Natural killer cell treated with Interleukin-12 subunit alpha and Interleukin-12 subunit beta and Interleukin-15 and Interleukin-18, amount 100 ng/mL, for 72 hours (primary cell): Measurements from ENCODE around the gene TRIM56. TPM values are rescaled to one million over a fixed set of nuclear protein-coding genes. Genes with fewer than 3 reads are reported as not detected.
"Not testable (repeated sequence)": the region's sequence is repeated elsewhere in the genome, so short reads cannot be mapped to it uniquely, and the experiment has no call there.

Experiments
- ATAC-seq, 2 donors: fragments of 150-1000 bp; cut with Tn5 transposase in 1 of 2; sonication (Bioruptor Pico), chemical (Tn5 transposase) in 1 of 2; 2 replicates each; pipeline ENCODE4 v1.10.0; 2021
- DNase-seq: peaks from one replicate; pipeline ENCODE4 v3.0.0; 2022; ENCODE audit warnings: low spot score
- H3K27ac Mint-ChIP-seq, 2 donors: 1 replicate in 1 of 2; 2 replicates in 1 of 2; pipeline ENCODE4 v1.8.0; 2022; ENCODE audit warnings: mixed read lengths in 2 of 2, mild to moderate bottlenecking in 1 of 2, moderate library complexity in 1 of 2
- H3K27me3 Mint-ChIP-seq, 2 donors: 1 replicate in 1 of 2; 2 replicates in 1 of 2; pipeline ENCODE4 v1.8.0; 2022; ENCODE audit warnings: mixed read lengths in 2 of 2
- H3K36me3 Mint-ChIP-seq: one replicate; pipeline ENCODE4 v1.8.0; 2022; ENCODE audit warnings: mixed read lengths
- H3K4me1 Mint-ChIP-seq, 2 donors: 1 replicate in 1 of 2; 2 replicates in 1 of 2; pipeline ENCODE4 v1.8.0; 2022; ENCODE audit warnings: low read depth in 2 of 2, mixed read lengths in 2 of 2, mild to moderate bottlenecking in 1 of 2
- H3K4me3 Mint-ChIP-seq: one replicate; pipeline ENCODE4 v1.8.0; 2022; ENCODE audit warnings: mixed read lengths
- H3K9me3 Mint-ChIP-seq: 2 replicates; pipeline ENCODE4 v1.8.0; 2022; ENCODE audit warnings: mixed read lengths
- total RNA-seq, 2 donors: library from RNA; stranded (reverse); gene quantifications; one replicate each; pipeline ENCODE4 v1.2.3, GENCODE V29; 2022

TRIM56 gene
- total RNA-seq, 2 donors from 2014 or later: 54.8 to 73.7 TPM

DNA sequence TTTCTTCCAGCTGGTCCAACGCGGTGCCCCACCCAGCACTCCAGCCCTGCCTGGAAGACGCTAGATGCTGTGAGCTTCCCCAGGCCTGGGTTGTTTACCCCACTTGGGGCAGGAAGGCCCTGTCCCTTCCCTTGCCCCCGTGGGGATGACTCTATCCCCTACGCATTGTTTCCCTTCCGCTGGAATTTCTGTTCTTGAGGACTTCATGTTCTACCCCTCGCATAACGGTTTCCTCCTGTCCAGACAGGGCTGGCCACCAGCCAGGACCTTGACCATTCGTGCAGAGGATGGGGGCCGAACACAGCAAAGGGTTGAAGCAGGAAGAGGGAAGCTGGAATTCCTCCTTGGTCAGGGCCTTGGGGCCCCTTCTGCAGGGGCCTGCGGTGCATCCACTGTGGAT lies 27.0 kb downstream of the TRIM56 start:
- Mint-ChIP-seq H3K27me3 (no peaks in the 10 kb centered on the region), H3K9me3 (no peaks in the 10 kb centered on the region), H3K36me3 (no peaks in the 10 kb centered on the region), H3K4me1 (no peaks in the 10 kb centered on the region), H3K27ac (no peak overlapping the region), H3K4me3 (no peak overlapping the region)
- DNase-seq (no peak), ATAC-seq (no peak)

DNA sequence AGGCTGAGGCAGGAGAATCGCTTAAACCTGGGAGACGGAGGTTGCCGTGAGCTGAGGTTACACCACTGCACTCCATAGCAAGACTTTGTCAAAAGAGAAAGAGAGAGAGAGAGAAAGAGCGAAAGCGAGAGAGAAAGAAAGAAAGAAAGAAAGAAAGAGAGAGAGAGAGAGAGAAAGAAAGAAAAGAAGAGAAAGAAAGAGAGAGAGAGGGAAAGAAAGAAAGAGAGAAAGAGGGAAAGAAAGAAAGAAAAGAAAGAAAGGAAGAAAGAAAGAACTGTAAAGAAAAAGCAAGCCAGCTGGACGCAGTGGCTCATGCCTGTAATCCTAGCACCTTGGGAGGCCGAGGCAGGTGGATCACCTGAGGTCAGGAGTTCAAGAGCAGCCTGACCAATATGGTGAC lies 27.9 kb downstream of the TRIM56 start:
- H3K4me3 Mint-ChIP-seq, H3K36me3 Mint-ChIP-seq, ATAC-seq: not testable (repeated sequence)

DNA sequence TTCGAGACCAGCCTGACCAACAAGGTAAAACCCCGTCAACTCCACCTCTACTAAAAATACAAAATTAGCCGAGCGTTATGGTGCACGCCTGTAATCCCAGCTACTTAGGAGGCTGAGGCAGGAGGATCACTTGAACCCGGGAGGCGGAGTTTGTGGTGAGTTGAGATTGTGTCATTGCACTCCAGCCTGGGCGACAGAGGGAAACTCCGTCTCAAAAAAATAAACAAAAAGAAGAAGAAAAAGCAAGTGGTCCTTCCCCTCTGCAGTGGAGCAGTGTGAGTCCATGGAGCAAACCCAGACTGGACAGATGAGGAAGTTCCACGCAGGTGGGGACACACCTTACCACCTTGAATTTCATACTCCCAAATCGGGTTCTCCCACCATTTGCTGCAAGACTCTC lies 28.6 kb downstream of the TRIM56 start:
- H3K36me3 Mint-ChIP-seq: no peaks in the 10 kb centered on the region
- H3K27me3 Mint-ChIP-seq: peaks cover 0 to under 1% of the 10 kb centered on the region in 2 donors
- no peak for DNase-seq
- H3K4me3 Mint-ChIP-seq: no peak overlapping the region
- no peak overlapping the region for H3K27ac Mint-ChIP-seq
- ATAC-seq: no peak
- no peaks in the 10 kb centered on the region for H3K9me3 Mint-ChIP-seq
- H3K4me1 Mint-ChIP-seq: no peaks in the 10 kb centered on the region

More for the DNA sequence above, 27.9 kb downstream of the TRIM56 start:
- not testable (repeated sequence) for H3K9me3 Mint-ChIP-seq, H3K4me1 Mint-ChIP-seq, H3K27ac Mint-ChIP-seq, H3K27me3 Mint-ChIP-seq, DNase-seq

GRCh38 chr7:101114492-101114891 lies 29.2 kb downstream of the TRIM56 start:
- Mint-ChIP-seq H3K4me3 (no peak overlapping the region), H3K36me3 (no peaks in the 10 kb centered on the region), H3K9me3 (no peaks in the 10 kb centered on the region), H3K27me3 (peaks cover 0 to 2% of the 10 kb centered on the region in 2 donors), H3K27ac (no peak overlapping the region), H3K4me1 (no peaks in the 10 kb centered on the region)
- no peak for DNase-seq
- no peak for ATAC-seq

GRCh38 chr7:101115215-101115614 lies 29.9 kb downstream of the TRIM56 start:
- H3K36me3 Mint-ChIP-seq: no peaks in the 10 kb centered on the region
- ATAC-seq: no peak
- H3K4me3 Mint-ChIP-seq: no peak overlapping the region
- no peak overlapping the region for H3K27ac Mint-ChIP-seq
- H3K27me3 Mint-ChIP-seq: peaks cover 0 to 2% of the 10 kb centered on the region in 2 donors
- no peaks in the 10 kb centered on the region for H3K9me3 Mint-ChIP-seq
- H3K4me1 Mint-ChIP-seq: no peaks in the 10 kb centered on the region
- DNase-seq: no peak

DNA sequence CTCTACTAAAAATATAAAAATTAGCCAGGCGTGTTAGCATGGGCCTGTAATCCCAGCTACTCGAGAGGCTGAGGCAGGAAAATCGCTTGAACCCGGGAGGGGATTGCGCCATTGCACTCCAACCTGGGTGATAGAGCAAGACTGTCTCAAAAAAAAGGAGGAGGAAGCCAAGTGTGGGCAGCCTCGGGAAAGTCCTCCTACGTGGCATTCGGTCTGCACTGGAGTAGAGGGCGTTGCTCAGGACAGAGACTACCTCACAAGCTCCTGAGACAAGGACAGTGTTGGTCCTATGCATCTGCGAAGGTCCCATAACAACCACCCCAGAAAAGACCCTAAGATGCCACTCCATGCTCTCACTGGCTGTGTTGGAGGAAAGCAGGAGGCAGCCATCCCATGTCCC lies 31.6 kb downstream of the TRIM56 start:
- H3K9me3 Mint-ChIP-seq: no peaks in the 10 kb centered on the region
- H3K27me3 Mint-ChIP-seq: peaks cover 7 to 10% of the 10 kb centered on the region in 2 donors
- no peaks in the 10 kb centered on the region for H3K36me3 Mint-ChIP-seq
- H3K27ac Mint-ChIP-seq: no peak overlapping the region
- ATAC-seq (peak in 1 of 2 donors; percentile 13), DNase-seq (no peak)
- H3K4me1 Mint-ChIP-seq: peaks cover under 1 to 2% of the 10 kb centered on the region in 2 donors
- no peak overlapping the region for H3K4me3 Mint-ChIP-seq

GRCh38 chr7:101118856-101119255 lies 33.6 kb downstream of the TRIM56 start:
- no peaks in the 10 kb centered on the region for H3K36me3 Mint-ChIP-seq
- H3K27ac Mint-ChIP-seq: no peak overlapping the region
- peaks cover 8 to 9% of the 10 kb centered on the region in 2 donors for H3K4me1 Mint-ChIP-seq
- H3K27me3 Mint-ChIP-seq: peaks cover 15 to 21% of the 10 kb centered on the region in 2 donors
- H3K4me3 Mint-ChIP-seq: no peak overlapping the region
- DNase-seq: no peak
- no peaks in the 10 kb centered on the region for H3K9me3 Mint-ChIP-seq
- ATAC-seq: no peak

GRCh38 chr7:101119876-101120275 lies 34.6 kb downstream of the TRIM56 start:
- DNase-seq (no peak), ATAC-seq (no peak)
- H3K4me3 Mint-ChIP-seq: no peak overlapping the region
- H3K4me1 Mint-ChIP-seq: peaks cover 14% of the 10 kb centered on the region in 2 donors
- H3K9me3 Mint-ChIP-seq: no peaks in the 10 kb centered on the region
- no peaks in the 10 kb centered on the region for H3K36me3 Mint-ChIP-seq
- no peak overlapping the region for H3K27ac Mint-ChIP-seq
- peaks cover 20 to 21% of the 10 kb centered on the region in 2 donors for H3K27me3 Mint-ChIP-seq

- Mint-ChIP-seq H3K4me1 (peaks cover 18% of the 10 kb centered on the region in 2 donors), H3K27ac (no peak overlapping the region), H3K4me3 (no peak overlapping the region), H3K36me3 (no peaks in the 10 kb centered on the region), H3K9me3 (no peaks in the 10 kb centered on the region), H3K27me3 (peaks cover 21% of the 10 kb centered on the region in 2 donors)
- no peak for DNase-seq
- no peak for ATAC-seq
These were observed 35.0 kb downstream of the TRIM56 start for GRCh38 chr7:101120315-101120714.

GRCh38 chr7:101121631-101121990 lies 36.3 kb downstream of the TRIM56 start:
- peak overlapping the region; percentile 53 for H3K4me3 Mint-ChIP-seq
- peak overlapping the region in 1 of 2 donors; percentile 67 for H3K27ac Mint-ChIP-seq
- H3K4me1 Mint-ChIP-seq: peaks cover 28 to 30% of the 10 kb centered on the region in 2 donors
- H3K9me3 Mint-ChIP-seq, H3K36me3 Mint-ChIP-seq, DNase-seq, ATAC-seq: not testable (repeated sequence)
- H3K27me3 Mint-ChIP-seq: peaks cover 21 to 27% of the 10 kb centered on the region in 2 donors

- DNase-seq (no peak), ATAC-seq (no peak)
- H3K27me3 Mint-ChIP-seq: peaks cover 21 to 27% of the 10 kb centered on the region in 2 donors
- H3K27ac Mint-ChIP-seq: peak overlapping the region in 1 of 2 donors; percentile 67
- H3K36me3 Mint-ChIP-seq: no peaks in the 10 kb centered on the region
- peaks cover 34 to 36% of the 10 kb centered on the region in 2 donors for H3K4me1 Mint-ChIP-seq
- no peaks in the 10 kb centered on the region for H3K9me3 Mint-ChIP-seq
- peak overlapping the region; percentile 53 for H3K4me3 Mint-ChIP-seq
These were observed 37.0 kb downstream of the TRIM56 start for GRCh38 chr7:101121991-101122932.

DNA sequence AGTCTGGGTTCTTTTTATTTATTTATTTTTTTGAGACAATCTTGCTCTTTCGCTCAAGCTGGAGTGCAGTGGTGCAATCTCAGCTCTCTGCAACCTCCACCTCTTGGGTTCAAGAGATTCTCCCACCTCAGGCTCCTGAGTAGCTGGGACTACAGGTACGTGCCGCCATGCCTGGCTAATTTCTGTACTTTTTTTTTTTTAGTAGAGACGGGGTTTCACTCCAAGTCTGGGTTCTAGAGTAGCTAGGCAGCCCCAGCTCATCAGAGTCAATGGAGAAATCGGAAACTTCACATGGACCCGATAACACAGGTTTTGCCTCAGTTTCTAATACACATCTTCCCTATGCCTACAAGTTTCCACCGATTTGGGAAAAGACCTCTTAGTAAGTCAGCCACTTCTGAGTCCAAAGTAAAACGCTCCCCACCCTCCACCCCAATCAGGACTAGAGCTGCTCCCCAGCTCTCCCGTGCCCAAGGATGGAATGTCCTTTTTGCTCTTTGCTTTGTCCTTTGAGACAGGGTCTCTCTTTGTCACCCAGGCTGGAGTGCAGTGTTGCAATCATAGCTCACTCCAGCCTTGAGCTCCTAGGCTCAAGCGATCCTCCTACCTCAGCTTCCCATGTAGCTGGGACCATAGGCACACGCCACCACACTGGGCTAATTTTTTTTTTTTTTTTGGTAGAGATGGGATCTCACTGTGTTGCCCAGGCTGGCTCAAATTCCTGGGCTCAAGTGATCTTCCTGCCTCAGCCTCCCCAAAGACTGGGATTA lies 37.8 kb downstream of the TRIM56 start:
- ATAC-seq (no peak), DNase-seq (no peak)
- Mint-ChIP-seq H3K9me3 (no peaks in the 10 kb centered on the region), H3K4me1 (peaks cover 41 to 45% of the 10 kb centered on the region in 2 donors), H3K36me3 (no peaks in the 10 kb centered on the region), H3K27ac (no peak overlapping the region), H3K4me3 (no peak overlapping the region), H3K27me3 (peaks cover 21 to 29% of the 10 kb centered on the region in 2 donors)

GRCh38 chr7:101123703-101124068 lies 38.4 kb downstream of the TRIM56 start:
- H3K4me3 Mint-ChIP-seq: no peak overlapping the region
- peaks cover 47 to 49% of the 10 kb centered on the region in 2 donors for H3K4me1 Mint-ChIP-seq
- H3K36me3 Mint-ChIP-seq: no peaks in the 10 kb centered on the region
- DNase-seq: no peak
- H3K27me3 Mint-ChIP-seq: peaks cover 21 to 29% of the 10 kb centered on the region in 2 donors
- ATAC-seq: no peak
- H3K9me3 Mint-ChIP-seq: no peaks in the 10 kb centered on the region
- H3K27ac Mint-ChIP-seq: no peak overlapping the region
